ENCODE data around the gene SH2B3.

DNA sequence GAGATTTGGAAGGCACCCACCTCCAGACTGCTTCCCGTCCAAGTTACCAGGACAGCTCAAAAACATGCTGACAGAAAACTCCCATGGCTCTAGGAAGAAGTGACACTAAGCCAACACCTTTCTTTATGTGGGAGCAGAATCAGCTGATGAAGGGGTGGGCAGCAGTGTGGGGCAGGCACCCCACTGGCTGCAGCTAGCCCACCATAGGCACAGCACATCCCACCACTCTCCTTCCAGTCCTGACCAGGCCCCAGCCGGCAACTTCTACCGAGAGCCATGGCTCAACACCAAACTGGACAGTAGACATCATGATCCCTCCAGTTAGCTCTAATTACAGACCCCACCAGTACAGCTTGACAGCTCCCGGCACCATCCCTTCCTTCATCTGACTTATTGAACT lies 45.0 kb downstream of the SH2B3 start:
- TF ChIP-seq, protein P1, sequence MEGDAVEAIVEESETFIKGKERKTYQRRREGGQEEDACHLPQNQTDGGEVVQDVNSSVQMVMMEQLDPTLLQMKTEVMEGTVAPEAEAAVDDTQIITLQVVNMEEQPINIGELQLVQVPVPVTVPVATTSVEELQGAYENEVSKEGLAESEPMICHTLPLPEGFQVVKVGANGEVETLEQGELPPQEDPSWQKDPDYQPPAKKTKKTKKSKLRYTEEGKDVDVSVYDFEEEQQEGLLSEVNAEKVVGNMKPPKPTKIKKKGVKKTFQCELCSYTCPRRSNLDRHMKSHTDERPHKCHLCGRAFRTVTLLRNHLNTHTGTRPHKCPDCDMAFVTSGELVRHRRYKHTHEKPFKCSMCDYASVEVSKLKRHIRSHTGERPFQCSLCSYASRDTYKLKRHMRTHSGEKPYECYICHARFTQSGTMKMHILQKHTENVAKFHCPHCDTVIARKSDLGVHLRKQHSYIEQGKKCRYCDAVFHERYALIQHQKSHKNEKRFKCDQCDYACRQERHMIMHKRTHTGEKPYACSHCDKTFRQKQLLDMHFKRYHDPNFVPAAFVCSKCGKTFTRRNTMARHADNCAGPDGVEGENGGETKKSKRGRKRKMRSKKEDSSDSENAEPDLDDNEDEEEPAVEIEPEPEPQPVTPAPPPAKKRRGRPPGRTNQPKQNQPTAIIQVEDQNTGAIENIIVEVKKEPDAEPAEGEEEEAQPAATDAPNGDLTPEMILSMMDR (IDR thresholded peaks at IDR 0.05): no peak
- TF ChIP-seq POLR2AphosphoS5 (IDR thresholded peaks at IDR 0.05): no peak

Measured in esophagus muscularis mucosa (tissue), 3 donors.